Measurements from ENCODE around the gene SRC. TPM values are rescaled to one million over a fixed set of nuclear protein-coding genes. Genes with fewer than 3 reads are reported as not detected.

Gene SRC
- total RNA-seq, 1 donor from 2014 or later = 49.7 TPM

- no peaks in the 10 kb centered on the region for H3K27me3 ChIP-seq (ENCODE audit: control insufficient read depth, insufficient read depth, low read length)
- TF ChIP-seq CTCF (IDR thresholded peaks at IDR 0.05; ENCODE audit: insufficient read depth, low read length, poor library complexity, severe bottlenecking) = no peak
- H3K36me3 ChIP-seq (ENCODE audit: control insufficient read depth, insufficient read depth, low read length) = no peaks in the 10 kb centered on the region
- no peak for DNase-seq (ENCODE audit: low read depth)
- no peak overlapping the region for H3K4me3 ChIP-seq (ENCODE audit: low read depth, low read length)
Measured at GRCh38 chr20:37340998-37341397, 4.9 kb upstream of the SRC start.

- DNase-seq (ENCODE audit: low read depth) = no peak
- Histone ChIP-seq H3K4me3 (ENCODE audit: low read depth, low read length) (no peak overlapping the region), H3K27me3 (ENCODE audit: control insufficient read depth, insufficient read depth, low read length) (no peaks in the 10 kb centered on the region), H3K36me3 (ENCODE audit: control insufficient read depth, insufficient read depth, low read length) (no peaks in the 10 kb centered on the region)
- TF ChIP-seq CTCF (IDR thresholded peaks at IDR 0.05; ENCODE audit: insufficient read depth, low read length, poor library complexity, severe bottlenecking) = no peak
Measured at GRCh38 chr20:37341632-37342031, 4.3 kb upstream of the SRC start.

- Histone ChIP-seq H3K27me3 (ENCODE audit: control insufficient read depth, insufficient read depth, low read length) (no peaks in the 10 kb centered on the region), H3K36me3 (ENCODE audit: control insufficient read depth, insufficient read depth, low read length) (no peaks in the 10 kb centered on the region), H3K4me3 (ENCODE audit: low read depth, low read length) (no peak overlapping the region)
- TF ChIP-seq CTCF (IDR thresholded peaks at IDR 0.05; ENCODE audit: insufficient read depth, low read length, poor library complexity, severe bottlenecking) = no peak
- DNase-seq (ENCODE audit: low read depth) = no peak
Measured at GRCh38 chr20:37342231-37343177, 3.4 kb upstream of the SRC start.

- TF ChIP-seq CTCF (IDR thresholded peaks at IDR 0.05; ENCODE audit: insufficient read depth, low read length, poor library complexity, severe bottlenecking) = no peak
Measured at GRCh38 chr20:37343212-37343993, 2.5 kb upstream of the SRC start.

GRCh38 chr20:37343994-37344355, 2.0 kb upstream of the SRC start:
- Histone ChIP-seq H3K36me3 (ENCODE audit: control insufficient read depth, insufficient read depth, low read length) (peaks cover 2% of the 10 kb centered on the region), H3K27me3 (ENCODE audit: control insufficient read depth, insufficient read depth, low read length) (no peaks in the 10 kb centered on the region), H3K4me3 (ENCODE audit: low read depth, low read length) (no peak overlapping the region)
- no peak for DNase-seq (ENCODE audit: low read depth)
- TF ChIP-seq CTCF (IDR thresholded peaks at IDR 0.05; ENCODE audit: insufficient read depth, low read length, poor library complexity, severe bottlenecking) = no peak

More at GRCh38 chr20:37343212-37343993, 2.5 kb upstream of the SRC start:
- H3K36me3 ChIP-seq (ENCODE audit: control insufficient read depth, insufficient read depth, low read length) = peaks cover 2% of the 10 kb centered on the region
- no peaks in the 10 kb centered on the region for H3K27me3 ChIP-seq (ENCODE audit: control insufficient read depth, insufficient read depth, low read length)
- no peak for DNase-seq (ENCODE audit: low read depth)
- H3K4me3 ChIP-seq (ENCODE audit: low read depth, low read length) = no peak overlapping the region

Measured in kidney epithelial cell (primary cell).